Gastrocnemius medialis (tissue), 4 donors: ENCODE data around the gene CDC25A. TPM values are rescaled to one million over a fixed set of nuclear protein-coding genes. Genes with fewer than 3 reads are reported as not detected.

Experiments used
- ATAC-seq, 2 donors: fragments of 150-250 bp; one replicate each; pipeline ENCODE4 v1.9.1; 2016
- DNase-seq, 2 donors: peaks; one replicate each; pipeline ENCODE4 v3.0.0-alpha.2; 2019
- H3K27ac ChIP-seq, 4 donors: fragments of 200-600 bp; sonication (generic); 1 replicate in 1 of 4; 2 replicates in 3 of 4; pipeline ENCODE4 v1.5.1; 2016 to 2018; ENCODE audit warnings: mild to moderate bottlenecking in 2 of 4, moderate library complexity in 1 of 4
- H3K27me3 ChIP-seq, 3 donors: fragments of 200-600 bp; sonication (generic) in 2 of 3; 1 replicate in 1 of 3; 2 replicates in 2 of 3; pipeline versions ENCODE4 v1.5.1 to v1.6.0; 2016 to 2019; ENCODE audit warnings: mild to moderate bottlenecking in 1 of 3, moderate library complexity in 1 of 3
- H3K36me3 ChIP-seq, 2 donors: fragments of 200-600 bp; sonication (generic) in 1 of 2; one replicate each; pipeline ENCODE4 v1.5.1; 2017 to 2018
- H3K4me1 ChIP-seq, 2 donors: fragments of 200-600 bp; sonication (generic) in 1 of 2; one replicate each; pipeline ENCODE4 v1.5.1; 2016 to 2017; ENCODE audit warnings: mild to moderate bottlenecking in 2 of 2
- H3K4me3 ChIP-seq, 4 donors: fragments of 200-600 bp; sonication (generic) in 3 of 4; 1 replicate in 1 of 4; 2 replicates in 3 of 4; pipeline ENCODE4 v1.5.1; 2016 to 2019; ENCODE audit warnings: mild to moderate bottlenecking in 2 of 4
- H3K9me3 ChIP-seq, 3 donors: fragments of 200-600 bp; sonication (generic) in 2 of 3; 1 replicate in 1 of 3; 2 replicates in 2 of 3; pipeline ENCODE4 v1.5.1; 2016 to 2019
- CTCF ChIP-seq, 5 experiments: fragments of 450-650 bp in 3 of 5; fragments of 200-600 bp in 2 of 5; sonication (generic) in 2 of 5; IDR thresholded peaks in 4 of 5; conservative IDR thresholded peaks in 1 of 5; 1 replicate in 4 of 5; 2 replicates in 1 of 5; pipeline ENCODE4 v1.5.1; 2016 to 2019; ENCODE audit warnings: antibody characterized with exemption in 5 of 5, mild to moderate bottlenecking in 3 of 5, moderate library complexity in 3 of 5
- POLR2A ChIP-seq, 2 donors: fragments of 450-650 bp; IDR thresholded peaks; one replicate each; pipeline ENCODE4 v1.6.1; 2017; ENCODE audit warnings: antibody characterized with exemption in 2 of 2, mild to moderate bottlenecking in 2 of 2, moderate library complexity in 2 of 2
- in situ Hi-C, 4 donors: fragments of 200-750 bp; cut with MboI; loops; one replicate each; pipeline versions ENCODE4 v1.15.0 to v1.8.0; 2017; ENCODE audit warnings: low sequenced_read_pairs in 4 of 4
- intact Hi-C: fragments of 100-400 bp; cut with DNase I; formaldehyde crosslinking; loops from one replicate; pipeline ENCODE4 v1.15.1; 2023; ENCODE audit warnings: low total_unique reads
- microRNA counts, 2 donors: library from miRNA; unstranded; fragments of <30 nt; microRNA quantifications; one replicate each; lab custom pipeline; 2016
- microRNA-seq, 2 donors: library from miRNA; unstranded; fragments of <30 nt; microRNA quantifications; one replicate each; pipeline ENCODE4, GENCODE V29; 2016; ENCODE audit warnings: borderline replicate concordance in 2 of 2
- total RNA-seq, 4 donors: library from RNA; depleted of rRNA; stranded (reverse); fragments of >200 nt; gene quantifications; one replicate each; pipeline versions ENCODE4 v1.1.0 to v1.2.3, GENCODE V29; 2016

Gene CDC25A
- total RNA-seq, 4 donors from 2014 or later = 0.73 to 2.3 TPM; not detected in 2

DNA sequence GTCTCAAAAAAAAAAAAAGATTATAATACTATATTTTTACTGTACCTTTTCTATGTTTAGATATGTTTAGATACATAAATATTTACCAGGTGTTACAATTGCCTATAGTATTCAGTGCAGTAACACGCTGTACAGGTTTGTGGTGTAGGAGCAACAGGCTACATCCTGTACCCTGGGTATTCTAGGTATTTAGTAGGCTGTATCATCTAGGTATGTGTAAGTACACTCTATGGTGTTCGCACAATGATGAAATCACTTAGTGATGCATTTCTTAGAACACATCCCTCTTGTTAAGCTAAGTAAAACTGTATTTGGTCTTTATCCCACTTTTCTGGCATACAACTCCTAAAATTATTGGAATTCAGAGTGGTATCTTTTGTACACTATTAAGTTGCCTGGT, 77.8 kb downstream of the CDC25A start:
- Histone ChIP-seq H3K4me3 (no peak overlapping the region), H3K27me3 (no peaks in the 10 kb centered on the region), H3K9me3 (no peaks in the 10 kb centered on the region), H3K27ac (no peak overlapping the region), H3K36me3 (no peaks in the 10 kb centered on the region), H3K4me1 (no peaks in the 10 kb centered on the region)
- in situ Hi-C loops = no loop called here
- ATAC-seq (no peak), DNase-seq (no peak)
- TF ChIP-seq CTCF (IDR thresholded peaks at IDR 0.05 in 4 of 5, conservative IDR thresholded peaks at IDR 0.05 in 1 of 5) = no peak
- TF ChIP-seq POLR2A (IDR thresholded peaks at IDR 0.05) = no peak
- intact Hi-C loops = no loop called here

GRCh38 chr3:48107227-48107626, 81.0 kb downstream of the CDC25A start:
- no peaks in the 10 kb centered on the region for H3K36me3 ChIP-seq
- no peak overlapping the region for H3K4me3 ChIP-seq
- in situ Hi-C loops (no loop called here), intact Hi-C loops (no loop called here)
- no peak for DNase-seq
- H3K27ac ChIP-seq = no peak overlapping the region
- H3K4me1 ChIP-seq = no peaks in the 10 kb centered on the region
- H3K9me3 ChIP-seq = no peaks in the 10 kb centered on the region
- TF ChIP-seq POLR2A (IDR thresholded peaks at IDR 0.05) (no peak), CTCF (IDR thresholded peaks at IDR 0.05 in 4 of 5, conservative IDR thresholded peaks at IDR 0.05 in 1 of 5) (no peak)
- no peak for ATAC-seq
- no peaks in the 10 kb centered on the region for H3K27me3 ChIP-seq

MicroRNAs encoded within 50 kb of the gene (microRNA counts, 767-probe panel; counts per million panel counts)
- 356 to 448 counts per million in 2 donors for microRNA hsa-miR-4443 (lab: Ali Mortazavi, UCI)

Small RNAs within 50 kb of the gene (microRNA-seq; reads per million reads assigned to microRNA genes)
- 4.7 to 6.0 reads per million in 2 donors for gene MIR4443

Other genes starting within 250 kb of the CDC25A start
- 100 to 1,000 TPM; 597 to 976 (median 687) TPM for gene MAP4, start 172.0 kb downstream of the CDC25A start, total RNA-seq
- not detected for gene CAMP, start 35.1 kb upstream of the CDC25A start, total RNA-seq
- 1 to 10 TPM; 1.1 to 9.6 (median 3.0) TPM for gene ZNF589, start 52.7 kb upstream of the CDC25A start, total RNA-seq
- gene NME6, start 113.0 kb upstream of the CDC25A start, total RNA-seq = 10 to 100 TPM; 19.9 to 26.8 (median 23.3) TPM
- not detected for gene SPINK8, start 145.2 kb upstream of the CDC25A start, total RNA-seq
- not detected for gene FBXW12, start 183.8 kb upstream of the CDC25A start, total RNA-seq
- 1 to 10 TPM; 2.8 to 7.2 (median 3.5) TPM for gene PLXNB1, start 241.7 kb upstream of the CDC25A start, total RNA-seq